Psoas muscle (tissue), 8 donors: ENCODE measurements around the gene ETS1. TPM values are rescaled to one million over a fixed set of nuclear protein-coding genes. Genes with fewer than 3 reads are reported as not detected.

Source experiments
- ATAC-seq, 4 donors: fragments of 200-7000 bp; cut with Tn5 transposase; one replicate each; pipeline ENCODE4 v1.9.1; 2020; ENCODE audit warnings: moderate library complexity in 3 of 4, mild to moderate bottlenecking in 2 of 4
- DNase-seq, 2 donors: peaks; one replicate each; pipeline ENCODE4 v3.0.0-alpha.2; 2020
- H3K27ac ChIP-seq: fragments of 200-600 bp; one replicate; pipeline ENCODE4 v1.8.0; 2022
- H3K27me3 ChIP-seq, 3 donors: fragments of 200-600 bp in 1 of 3; one replicate each; pipeline versions ENCODE4 v1.6.1 to v1.8.0; 2013 to 2022; ENCODE audit warnings: low read length in 2 of 3, mild to moderate bottlenecking in 2 of 3, moderate library complexity in 1 of 3; ENCODE audit not compliant: insufficient read depth in 3 of 3
- H3K36me3 ChIP-seq, 2 donors: fragments of 200-600 bp in 1 of 2; one replicate each; pipeline versions ENCODE4 v1.6.1 to v1.8.0; 2013 to 2022; ENCODE audit warnings: low read depth in 1 of 2, mild to moderate bottlenecking in 1 of 2, moderate library complexity in 1 of 2; ENCODE audit not compliant: insufficient read depth in 1 of 2
- H3K4me1 ChIP-seq: fragments of 200-600 bp; one replicate; pipeline ENCODE4 v1.8.0; 2022
- H3K4me3 ChIP-seq: fragments of 200-600 bp; one replicate; pipeline ENCODE4 v1.8.0; 2022; ENCODE audit warnings: mild to moderate bottlenecking
- H3K9me3 ChIP-seq: fragments of 200-600 bp; one replicate; pipeline ENCODE4 v1.8.0; 2022
- WGBS, 3 donors: extraction: QIAGEN DNeasy Blood & Tissue Kit; methylation state at CpG; one replicate each; pipeline versions ENCODE4 v1.1.6 to v1.1.7; 2013; 5-methylcytosine and 5-hydroxymethylcytosine counted together
- intact Hi-C, 2 donors: fragments of 100-400 bp; cut with DNase I; formaldehyde crosslinking; loops; one replicate each; pipeline versions ENCODE4 v1.11.0 to v1.14.2; 2022
- polyA plus RNA-seq, 3 donors: library from polyadenylated mRNA; stranded (reverse); fragments of 200-250 nt; gene quantifications; one replicate each; pipeline ENCODE4 v1.2.3, GENCODE V29; 2013
- total RNA-seq, 4 donors: library from RNA; stranded (reverse); fragmentation: NEBNext Ultra II Directional in 2 of 4; extraction: Animal tissue kit (Norgen Biotek cat#: 25700) in 2 of 4; gene quantifications; one replicate each; pipeline versions ENCODE4 v1.2.1 to v1.2.4, GENCODE V29; 2021 to 2023
- TF ChIP-seq, protein P1 (sequence below): fragments of 200-600 bp; IDR thresholded peaks from one replicate; pipeline ENCODE4 v1.8.0; 2022; ENCODE audit warnings: antibody characterized with exemption
- donor health status: healthy with polysubstance abuse.
- donor health status: DM: no; HTN: no; CAD: no; lungs with moderate emphysema.
- donor health status: Bipolar disorder and iron deficiency.
- donor health status: healthy.
- donor health status: DM: yes; HTN: yes; CAD: no.
- donor health status: DM: no; HTN: no; CAD: no.
- donor health status: DM: no; HTN: no; CAD: no.
- donor health status: DM: yes; HTN: yes; CAD: no.

The ETS1 gene
- total and polyA plus RNA-seq, 7 donors: 8.5 to 32.4 (median 19.3) TPM

DNA sequence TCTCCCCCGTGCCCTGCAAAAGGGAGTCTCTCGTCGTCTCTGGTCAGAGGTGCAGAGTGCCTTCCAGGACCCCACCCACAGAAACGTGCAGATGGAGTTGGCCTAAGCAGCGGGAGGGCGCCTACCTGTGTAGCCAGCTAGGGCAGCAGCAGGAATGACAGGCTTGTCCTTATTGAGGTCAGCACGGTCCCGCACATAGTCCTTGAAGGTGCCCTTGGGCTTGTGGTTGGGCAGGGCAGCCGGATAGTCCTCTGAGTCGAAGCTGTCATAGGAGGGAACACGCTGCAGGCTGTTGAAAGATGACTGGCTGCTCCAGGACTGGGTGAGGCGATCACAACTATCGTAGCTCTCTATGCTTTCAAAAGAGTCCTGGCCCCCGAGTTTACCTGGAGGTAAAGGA lies 107.3 kb downstream of the ETS1 start:
- Histone ChIP-seq H3K9me3 (no peaks in the 10 kb centered on the region), H3K27me3 (no peaks in the 10 kb centered on the region), H3K36me3 (peaks cover 0 to 45% of the 10 kb centered on the region in 2 donors), H3K27ac (peak overlapping the region; percentile 54), H3K4me1 (peaks cover 43% of the 10 kb centered on the region), H3K4me3 (no peak overlapping the region)
- intact Hi-C loops: loop anchor here (5.0 kb wide), 1 partner anchor 152 kb away; no protein-coding TSS in a partner anchor
- peak in 2 of 4 donors; percentile 33 to 74 for ATAC-seq
- DNase-seq: no peak
- WGBS, 3 donors: 72 to 75% (median 74%) methylated on average over 14 of the region's 14 CpGs
- TF ChIP-seq, protein P1, sequence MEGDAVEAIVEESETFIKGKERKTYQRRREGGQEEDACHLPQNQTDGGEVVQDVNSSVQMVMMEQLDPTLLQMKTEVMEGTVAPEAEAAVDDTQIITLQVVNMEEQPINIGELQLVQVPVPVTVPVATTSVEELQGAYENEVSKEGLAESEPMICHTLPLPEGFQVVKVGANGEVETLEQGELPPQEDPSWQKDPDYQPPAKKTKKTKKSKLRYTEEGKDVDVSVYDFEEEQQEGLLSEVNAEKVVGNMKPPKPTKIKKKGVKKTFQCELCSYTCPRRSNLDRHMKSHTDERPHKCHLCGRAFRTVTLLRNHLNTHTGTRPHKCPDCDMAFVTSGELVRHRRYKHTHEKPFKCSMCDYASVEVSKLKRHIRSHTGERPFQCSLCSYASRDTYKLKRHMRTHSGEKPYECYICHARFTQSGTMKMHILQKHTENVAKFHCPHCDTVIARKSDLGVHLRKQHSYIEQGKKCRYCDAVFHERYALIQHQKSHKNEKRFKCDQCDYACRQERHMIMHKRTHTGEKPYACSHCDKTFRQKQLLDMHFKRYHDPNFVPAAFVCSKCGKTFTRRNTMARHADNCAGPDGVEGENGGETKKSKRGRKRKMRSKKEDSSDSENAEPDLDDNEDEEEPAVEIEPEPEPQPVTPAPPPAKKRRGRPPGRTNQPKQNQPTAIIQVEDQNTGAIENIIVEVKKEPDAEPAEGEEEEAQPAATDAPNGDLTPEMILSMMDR: no peak

DNA sequence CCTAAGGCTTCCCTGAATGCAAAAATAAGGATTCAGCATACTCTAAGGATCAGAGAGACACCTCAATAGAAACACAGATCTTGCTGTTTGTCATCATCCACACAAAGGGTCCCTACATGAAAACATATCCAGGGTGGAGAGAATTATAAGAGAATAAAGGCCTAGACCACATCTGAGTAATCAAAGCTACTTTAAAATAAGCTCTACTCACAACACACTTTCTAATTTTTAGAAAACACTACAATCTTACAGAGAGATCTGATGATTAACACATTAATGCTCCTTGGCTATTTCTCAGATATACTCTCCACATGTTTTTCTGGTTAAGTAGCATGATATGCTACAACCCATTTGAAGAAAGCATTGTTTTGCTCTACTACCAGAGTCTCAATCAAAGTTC lies 108.2 kb downstream of the ETS1 start:
- H3K27ac ChIP-seq: no peak overlapping the region
- TF ChIP-seq, protein P1: no peak
- peaks cover 0 to 36% of the 10 kb centered on the region in 2 donors for H3K36me3 ChIP-seq
- H3K4me1 ChIP-seq: peaks cover 47% of the 10 kb centered on the region
- DNase-seq (no peak), ATAC-seq (no peak)
- no peak overlapping the region for H3K4me3 ChIP-seq
- no peaks in the 10 kb centered on the region for H3K9me3 ChIP-seq
- intact Hi-C loops: no loop called here
- no peaks in the 10 kb centered on the region for H3K27me3 ChIP-seq

DNA sequence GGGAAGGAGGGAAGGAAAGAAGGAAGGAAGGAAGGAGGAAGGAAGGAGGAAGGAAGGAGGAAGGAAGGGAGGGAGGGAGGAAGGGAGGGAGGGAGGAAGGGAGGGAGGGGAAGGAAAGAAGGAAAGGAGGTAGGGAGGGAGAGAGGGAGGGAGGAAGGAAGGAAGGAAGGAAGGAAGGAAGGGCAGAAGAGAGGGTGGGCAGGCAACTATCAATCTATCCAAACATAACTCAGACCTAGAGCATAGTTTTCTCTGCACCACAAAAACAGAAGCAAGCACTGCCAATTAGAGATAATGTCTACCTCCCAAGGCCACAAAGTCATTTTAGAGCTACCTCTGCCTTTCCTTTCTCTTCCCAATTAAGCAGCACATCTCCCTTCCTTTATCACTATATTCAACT lies 109.1 kb downstream of the ETS1 start:
- H3K36me3 ChIP-seq: peaks cover 0 to 33% of the 10 kb centered on the region in 2 donors
- H3K9me3 ChIP-seq: no peaks in the 10 kb centered on the region
- H3K27ac ChIP-seq: no peak overlapping the region

DNA sequence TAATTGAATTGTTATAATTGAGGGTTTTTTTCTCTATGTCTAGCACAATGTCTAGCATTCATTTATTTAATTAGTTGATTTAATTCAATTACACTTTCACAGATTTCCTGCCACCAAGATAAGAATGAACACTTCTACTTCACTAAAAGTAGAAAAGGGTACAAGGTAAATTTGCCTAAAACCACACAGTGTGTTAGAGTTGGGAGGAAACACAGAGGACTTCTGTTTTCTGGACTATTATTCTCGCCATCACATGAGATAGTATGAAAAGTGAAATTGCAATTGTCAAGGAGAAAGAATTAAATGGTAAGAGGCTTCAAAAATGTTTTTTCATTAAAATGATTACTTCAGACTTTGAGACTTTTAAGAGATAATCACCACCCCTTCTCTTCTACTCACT lies 109.5 kb downstream of the ETS1 start:
- Histone ChIP-seq H3K9me3 (no peaks in the 10 kb centered on the region), H3K36me3 (peaks cover 0 to 38% of the 10 kb centered on the region in 2 donors), H3K4me3 (no peak overlapping the region), H3K27ac (no peak overlapping the region), H3K4me1 (peaks cover 41% of the 10 kb centered on the region), H3K27me3 (no peaks in the 10 kb centered on the region)
- WGBS, 3 donors: 87 to 92% (median 90%) methylated on average over 1 of the region's 1 CpG
- DNase-seq (no peak), ATAC-seq (no peak)
- intact Hi-C loops: no loop called here
- TF ChIP-seq, protein P1: no peak

More for the DNA sequence above, 109.1 kb downstream of the ETS1 start:
- intact Hi-C loops: no loop called here
- Histone ChIP-seq H3K4me1 (peaks cover 44% of the 10 kb centered on the region), H3K27me3 (no peaks in the 10 kb centered on the region), H3K4me3 (no peak overlapping the region)
- TF ChIP-seq, protein P1: no peak
- ATAC-seq (no peak), DNase-seq (no peak)

- intact Hi-C loops: no loop called here
- H3K9me3 ChIP-seq: no peaks in the 10 kb centered on the region
- 94 to 97% (median 97%) methylated on average over 3 of the region's 3 CpGs for WGBS, 3 donors
- peaks cover 0 to 40% of the 10 kb centered on the region in 2 donors for H3K36me3 ChIP-seq
- H3K4me3 ChIP-seq: no peak overlapping the region
- no peaks in the 10 kb centered on the region for H3K27me3 ChIP-seq
- TF ChIP-seq, protein P1: no peak
- no peak overlapping the region for H3K27ac ChIP-seq
- DNase-seq: no peak
- peaks cover 38% of the 10 kb centered on the region for H3K4me1 ChIP-seq
- no peak for ATAC-seq
These were observed 110.1 kb downstream of the ETS1 start for GRCh38 chr11:128477278-128477677.
